CD4-positive, alpha-beta T cell treated with Interleukin-1 beta for 1 hour (primary cell): ENCODE data around the gene MARF1.
"Not testable (repeated sequence)": the region's sequence is repeated elsewhere in the genome, so short reads cannot be mapped to it uniquely, and the experiment has no call there.

Experiments used
- DNase-seq, 2 donors: peaks; one replicate each; pipeline ENCODE4 v3.0.0-alpha.2; 2020 to 2022

MARF1 gene

GRCh38 chr16:15643048-15643945 lies at the start of gene MARF1:
Gene MARF1 (minus strand): TSS chr16:15643154. CDS start chr16:15639233, 3,921 bp downstream.
- peak; percentile 98 to 99 for DNase-seq

GRCh38 chr16:15692508-15692907 lies 49.6 kb upstream of the MARF1 start:
- not testable (repeated sequence) for DNase-seq

GRCh38 chr16:15691046-15691445 lies 48.1 kb upstream of the MARF1 start:
- DNase-seq = no peak

GRCh38 chr16:15690296-15690695 lies 47.3 kb upstream of the MARF1 start:
- DNase-seq = no peak

GRCh38 chr16:15689290-15689689 lies 46.3 kb upstream of the MARF1 start:
- no peak for DNase-seq

- no peak for DNase-seq
Observed at GRCh38 chr16:15686287-15686686, 43.3 kb upstream of the MARF1 start.

- peak; percentile 47 to 57 for DNase-seq
Observed at GRCh38 chr16:15682105-15682570, 39.2 kb upstream of the MARF1 start.

GRCh38 chr16:15677447-15677846 lies 34.5 kb upstream of the MARF1 start:
- no peak for DNase-seq

GRCh38 chr16:15676506-15676905 lies 33.6 kb upstream of the MARF1 start:
- no peak for DNase-seq

GRCh38 chr16:15674571-15674970 lies 31.6 kb upstream of the MARF1 start:
- DNase-seq = no peak

- DNase-seq = peak; percentile 87
Observed at GRCh38 chr16:15672514-15673167, 29.7 kb upstream of the MARF1 start.

GRCh38 chr16:15672127-15672513 lies 29.2 kb upstream of the MARF1 start:
- not testable (repeated sequence) for DNase-seq

GRCh38 chr16:15671530-15672117 lies 28.7 kb upstream of the MARF1 start:
- no peak for DNase-seq

GRCh38 chr16:15667091-15667742 lies 24.3 kb upstream of the MARF1 start:
- DNase-seq = no peak

GRCh38 chr16:15665107-15665506 lies 22.2 kb upstream of the MARF1 start:
- DNase-seq = no peak

GRCh38 chr16:15660203-15660601 lies 17.2 kb upstream of the MARF1 start:
- DNase-seq = no peak

- DNase-seq = no peak
Observed at GRCh38 chr16:15658556-15658955, 15.6 kb upstream of the MARF1 start.

GRCh38 chr16:15658149-15658548 lies 15.2 kb upstream of the MARF1 start:
- DNase-seq = no peak

- DNase-seq = not testable (repeated sequence)
Observed at GRCh38 chr16:15655561-15655960, 12.6 kb upstream of the MARF1 start.

GRCh38 chr16:15654591-15654990 lies 11.6 kb upstream of the MARF1 start:
- no peak for DNase-seq

GRCh38 chr16:15653227-15653626 lies 10.3 kb upstream of the MARF1 start:
- DNase-seq = no peak

- DNase-seq = no peak
Observed at GRCh38 chr16:15652293-15653001, 9.5 kb upstream of the MARF1 start.
